ENCODE results near the gene PDE6D. TPM values are rescaled to one million over a fixed set of nuclear protein-coding genes. Genes with fewer than 3 reads are reported as not detected.

PDE6D gene
- total and polyA plus RNA-seq, 2 of the 13 experiments (the other 11 are each of a cell fraction or from before 2014, with no cell fraction given): 14.1 to 23.2 TPM

DNA sequence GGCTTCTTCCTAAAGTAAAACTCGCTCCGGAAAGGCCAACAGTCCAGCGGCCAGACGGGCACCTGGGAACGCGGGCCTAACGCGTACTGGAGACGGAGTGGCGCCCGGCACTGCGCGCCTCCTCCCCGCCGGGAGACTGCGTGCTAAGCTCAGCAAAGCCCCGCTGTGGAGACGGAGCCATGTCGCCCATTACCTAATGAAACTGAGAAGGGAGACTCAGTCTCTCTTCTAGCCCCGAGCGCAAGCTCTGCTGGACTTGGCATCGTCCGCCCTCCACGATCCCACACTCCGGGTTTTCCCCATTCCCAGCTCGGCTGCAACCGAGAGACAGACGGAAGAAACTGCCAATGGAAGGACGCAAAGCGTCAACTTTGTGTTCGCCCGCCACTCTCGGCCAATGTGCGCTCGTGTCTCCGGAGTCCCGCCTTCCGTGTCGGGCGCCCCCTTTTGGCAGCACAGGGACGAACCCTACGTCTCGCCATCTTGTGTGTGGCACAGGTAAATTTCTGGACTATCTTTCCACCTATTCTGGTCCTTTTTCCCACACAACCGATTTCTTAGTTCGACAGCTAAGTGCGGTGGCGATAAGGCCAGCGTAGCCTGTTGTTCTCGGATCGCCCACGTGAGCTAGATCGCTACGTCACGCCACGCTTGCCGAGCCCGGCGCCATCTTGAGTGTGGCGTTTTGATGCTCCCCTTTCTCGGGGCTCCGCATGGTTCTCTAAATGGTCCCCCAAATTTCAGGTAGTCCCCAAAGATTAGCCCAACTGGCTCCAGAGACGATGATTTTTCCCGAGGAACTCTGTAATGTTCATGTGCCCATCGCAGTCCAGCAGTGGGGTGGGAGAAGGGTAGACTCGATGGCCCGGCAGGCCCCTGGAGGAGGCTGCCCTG, 74.1 kb downstream of the PDE6D start (continued):
- TF ChIP-seq PHB2 (IDR thresholded peaks at IDR 0.05; ENCODE audit: partially characterized antibody) (no peak), ZNF619 (CRISPR knock-in tag; IDR thresholded peaks at IDR 0.05) (peak; percentile 32; the same call in 1 of the 2 replicates), THYN1 (CRISPR knock-in tag; IDR thresholded peaks at IDR 0.05; ENCODE audit: borderline replicate concordance, low read depth) (no peak), SAFB2 (CRISPR knock-in tag; IDR thresholded peaks at IDR 0.05; ENCODE audit: borderline replicate concordance, low read depth) (peak; percentile 68), NCOA2 (CRISPR knock-in tag; IDR thresholded peaks at IDR 0.05) (0 out of 2 replicates have a peak, but pooled peaks have one; percentile 31), ZZZ3 (CRISPR knock-in tag; IDR thresholded peaks at IDR 0.05; ENCODE audit: borderline replicate concordance) (peak; percentile 50; the same call in 1 of the 2 replicates), TCF12 (IDR thresholded peaks at IDR 0.05) (no peak), TCF12 (CRISPR knock-in tag; IDR thresholded peaks at IDR 0.05) (peak; percentile 84; the same call in 1 of the 2 replicates), KAT7 (CRISPR knock-in tag; IDR thresholded peaks at IDR 0.05; ENCODE audit: borderline replicate concordance) (peak; percentile 55), CAMTA2 (CRISPR knock-in tag; IDR thresholded peaks at IDR 0.05; ENCODE audit: borderline replicate concordance) (peak; percentile 81; the same call in 1 of the 2 replicates), NR2F6 (IDR thresholded peaks at IDR 0.05) (peak; percentile 19; the same call in 1 of the 2 replicates), NR2F6 (CRISPR knock-in tag; IDR thresholded peaks at IDR 0.05) (no peak), FOXK2 (IDR thresholded peaks at IDR 0.05) (no peak), ZNF143 (CRISPR knock-in tag; IDR thresholded peaks at IDR 0.05) (peak; percentile 71)
- TF ChIP-seq, protein P1, sequence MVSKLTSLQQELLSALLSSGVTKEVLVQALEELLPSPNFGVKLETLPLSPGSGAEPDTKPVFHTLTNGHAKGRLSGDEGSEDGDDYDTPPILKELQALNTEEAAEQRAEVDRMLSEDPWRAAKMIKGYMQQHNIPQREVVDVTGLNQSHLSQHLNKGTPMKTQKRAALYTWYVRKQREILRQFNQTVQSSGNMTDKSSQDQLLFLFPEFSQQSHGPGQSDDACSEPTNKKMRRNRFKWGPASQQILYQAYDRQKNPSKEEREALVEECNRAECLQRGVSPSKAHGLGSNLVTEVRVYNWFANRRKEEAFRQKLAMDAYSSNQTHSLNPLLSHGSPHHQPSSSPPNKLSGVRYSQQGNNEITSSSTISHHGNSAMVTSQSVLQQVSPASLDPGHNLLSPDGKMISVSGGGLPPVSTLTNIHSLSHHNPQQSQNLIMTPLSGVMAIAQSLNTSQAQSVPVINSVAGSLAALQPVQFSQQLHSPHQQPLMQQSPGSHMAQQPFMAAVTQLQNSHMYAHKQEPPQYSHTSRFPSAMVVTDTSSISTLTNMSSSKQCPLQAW (CRISPR knock-in tag; IDR thresholded peaks at IDR 0.05): peak; percentile 65
- TF ChIP-seq, protein P2, sequence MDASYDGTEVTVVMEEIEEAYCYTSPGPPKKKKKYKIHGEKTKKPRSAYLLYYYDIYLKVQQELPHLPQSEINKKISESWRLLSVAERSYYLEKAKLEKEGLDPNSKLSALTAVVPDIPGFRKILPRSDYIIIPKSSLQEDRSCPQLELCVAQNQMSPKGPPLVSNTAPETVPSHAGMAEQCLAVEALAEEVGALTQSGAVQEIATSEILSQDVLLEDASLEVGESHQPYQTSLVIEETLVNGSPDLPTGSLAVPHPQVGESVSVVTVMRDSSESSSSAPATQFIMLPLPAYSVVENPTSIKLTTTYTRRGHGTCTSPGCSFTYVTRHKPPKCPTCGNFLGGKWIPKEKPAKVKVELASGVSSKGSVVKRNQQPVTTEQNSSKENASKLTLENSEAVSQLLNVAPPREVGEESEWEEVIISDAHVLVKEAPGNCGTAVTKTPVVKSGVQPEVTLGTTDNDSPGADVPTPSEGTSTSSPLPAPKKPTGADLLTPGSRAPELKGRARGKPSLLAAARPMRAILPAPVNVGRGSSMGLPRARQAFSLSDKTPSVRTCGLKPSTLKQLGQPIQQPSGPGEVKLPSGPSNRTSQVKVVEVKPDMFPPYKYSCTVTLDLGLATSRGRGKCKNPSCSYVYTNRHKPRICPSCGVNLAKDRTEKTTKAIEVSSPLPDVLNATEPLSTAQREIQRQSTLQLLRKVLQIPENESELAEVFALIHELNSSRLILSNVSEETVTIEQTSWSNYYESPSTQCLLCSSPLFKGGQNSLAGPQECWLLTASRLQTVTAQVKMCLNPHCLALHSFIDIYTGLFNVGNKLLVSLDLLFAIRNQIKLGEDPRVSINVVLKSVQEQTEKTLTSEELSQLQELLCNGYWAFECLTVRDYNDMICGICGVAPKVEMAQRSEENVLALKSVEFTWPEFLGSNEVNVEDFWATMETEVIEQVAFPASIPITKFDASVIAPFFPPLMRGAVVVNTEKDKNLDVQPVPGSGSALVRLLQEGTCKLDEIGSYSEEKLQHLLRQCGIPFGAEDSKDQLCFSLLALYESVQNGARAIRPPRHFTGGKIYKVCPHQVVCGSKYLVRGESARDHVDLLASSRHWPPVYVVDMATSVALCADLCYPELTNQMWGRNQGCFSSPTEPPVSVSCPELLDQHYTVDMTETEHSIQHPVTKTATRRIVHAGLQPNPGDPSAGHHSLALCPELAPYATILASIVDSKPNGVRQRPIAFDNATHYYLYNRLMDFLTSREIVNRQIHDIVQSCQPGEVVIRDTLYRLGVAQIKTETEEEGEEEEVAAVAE (CRISPR knock-in tag; IDR thresholded peaks at IDR 0.05; ENCODE audit: borderline replicate concordance): peak; percentile 69; the same call in 1 of the 2 replicates
- TF ChIP-seq, protein P3, sequence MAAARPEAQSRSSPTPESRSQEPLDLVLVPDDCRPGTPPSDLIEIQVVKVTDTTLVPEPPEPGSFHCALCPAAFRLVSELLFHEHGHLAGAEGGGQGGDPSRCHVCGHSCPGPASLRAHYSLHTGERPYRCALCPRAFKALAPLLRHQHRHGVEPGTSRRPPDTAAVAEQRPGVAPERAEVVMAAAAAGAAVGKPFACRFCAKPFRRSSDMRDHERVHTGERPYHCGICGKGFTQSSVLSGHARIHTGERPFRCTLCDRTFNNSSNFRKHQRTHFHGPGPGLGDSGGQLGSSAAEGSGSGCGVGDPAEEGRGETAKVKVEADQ (CRISPR knock-in tag; IDR thresholded peaks at IDR 0.05; ENCODE audit: borderline replicate concordance): no peak
- TF ChIP-seq, protein P4, sequence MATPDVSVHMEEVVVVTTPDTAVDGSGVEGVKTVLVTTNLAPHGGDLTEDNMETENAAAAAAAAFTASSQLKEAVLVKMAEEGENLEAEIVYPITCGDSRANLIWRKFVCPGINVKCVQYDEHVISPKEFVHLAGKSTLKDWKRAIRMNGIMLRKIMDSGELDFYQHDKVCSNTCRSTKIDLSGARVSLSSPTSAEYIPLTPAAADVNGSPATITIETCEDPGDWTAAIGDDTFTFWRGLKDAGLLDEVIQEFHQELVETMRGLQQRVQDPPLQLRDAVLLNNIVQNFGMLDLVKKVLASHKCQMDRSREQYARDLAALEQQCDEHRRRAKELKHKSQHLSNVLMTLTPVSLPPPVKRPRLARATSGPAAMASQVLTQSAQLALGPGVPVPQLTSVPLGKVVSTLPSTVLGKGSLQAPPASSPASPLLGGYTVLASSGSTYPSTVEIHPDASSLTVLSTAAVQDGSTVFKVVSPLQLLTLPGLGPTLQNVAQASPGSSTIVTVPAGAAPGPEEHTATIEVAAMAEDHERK (CRISPR knock-in tag; IDR thresholded peaks at IDR 0.05; ENCODE audit: low read depth): peak; percentile 35
- TF ChIP-seq, protein P5, sequence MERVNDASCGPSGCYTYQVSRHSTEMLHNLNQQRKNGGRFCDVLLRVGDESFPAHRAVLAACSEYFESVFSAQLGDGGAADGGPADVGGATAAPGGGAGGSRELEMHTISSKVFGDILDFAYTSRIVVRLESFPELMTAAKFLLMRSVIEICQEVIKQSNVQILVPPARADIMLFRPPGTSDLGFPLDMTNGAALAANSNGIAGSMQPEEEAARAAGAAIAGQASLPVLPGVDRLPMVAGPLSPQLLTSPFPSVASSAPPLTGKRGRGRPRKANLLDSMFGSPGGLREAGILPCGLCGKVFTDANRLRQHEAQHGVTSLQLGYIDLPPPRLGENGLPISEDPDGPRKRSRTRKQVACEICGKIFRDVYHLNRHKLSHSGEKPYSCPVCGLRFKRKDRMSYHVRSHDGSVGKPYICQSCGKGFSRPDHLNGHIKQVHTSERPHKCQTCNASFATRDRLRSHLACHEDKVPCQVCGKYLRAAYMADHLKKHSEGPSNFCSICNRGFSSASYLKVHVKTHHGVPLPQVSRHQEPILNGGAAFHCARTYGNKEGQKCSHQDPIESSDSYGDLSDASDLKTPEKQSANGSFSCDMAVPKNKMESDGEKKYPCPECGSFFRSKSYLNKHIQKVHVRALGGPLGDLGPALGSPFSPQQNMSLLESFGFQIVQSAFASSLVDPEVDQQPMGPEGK (CRISPR knock-in tag; IDR thresholded peaks at IDR 0.05): peak; percentile 44
